H9 (cell line): Measurements from ENCODE around the gene CEP164. TPM values are rescaled to one million over a fixed set of nuclear protein-coding genes. Genes with fewer than 3 reads are reported as not detected.

Experiments
- DNase-seq: peaks from one replicate; pipeline ENCODE4 v3.0.0-alpha.2; 2017
- H2AFZ ChIP-seq: one replicate; pipeline ENCODE4 v1.6.1; 2013; ENCODE audit warnings: mild to moderate bottlenecking, low read length, control low read depth, moderate library complexity
- H2AK5ac ChIP-seq: 2 replicates; pipeline ENCODE4 v1.6.1; 2013; ENCODE audit warnings: low read length, control low read depth, mixed read lengths; ENCODE audit not compliant: insufficient read length
- H2BK120ac ChIP-seq: one replicate; pipeline ENCODE4 v1.6.1; 2013; ENCODE audit warnings: low read depth, mild to moderate bottlenecking, low read length, control low read depth, inconsistent platforms; ENCODE audit not compliant: poor library complexity, severe bottlenecking
- H2BK12ac ChIP-seq: 2 replicates; pipeline ENCODE4 v1.6.1; 2013; ENCODE audit warnings: low read length, control low read depth, mixed read lengths, low read depth; ENCODE audit not compliant: insufficient read length
- H2BK15ac ChIP-seq: 2 replicates; pipeline ENCODE4 v1.6.1; 2013; ENCODE audit warnings: low read depth, low read length, control low read depth
- H2BK20ac ChIP-seq: one replicate; pipeline ENCODE4 v1.6.1; 2013; ENCODE audit warnings: low read depth, mild to moderate bottlenecking, low read length, control low read depth, inconsistent platforms; ENCODE audit not compliant: poor library complexity, severe bottlenecking
- H2BK5ac ChIP-seq: 2 replicates; pipeline ENCODE4 v1.6.1; 2013; ENCODE audit warnings: low read length, control low read depth, mixed read lengths; ENCODE audit not compliant: insufficient read length
- H3K14ac ChIP-seq: 2 replicates; pipeline ENCODE4 v1.6.1; 2013; ENCODE audit warnings: low read length, control low read depth; ENCODE audit not compliant: insufficient read depth
- H3K18ac ChIP-seq: 2 replicates; pipeline ENCODE4 v1.6.1; 2013; ENCODE audit warnings: low read depth, mild to moderate bottlenecking, mixed read lengths, low read length, control low read depth; ENCODE audit not compliant: insufficient read length
- H3K23ac ChIP-seq: 2 replicates; pipeline ENCODE4 v1.6.1; 2013; ENCODE audit warnings: low read length, control low read depth, mixed read lengths, low read depth; ENCODE audit not compliant: insufficient read length
- H3K23me2 ChIP-seq: 2 replicates; pipeline ENCODE4 v1.6.1; 2013; ENCODE audit warnings: low read depth, mild to moderate bottlenecking, mixed read lengths, low read length, control low read depth; ENCODE audit not compliant: insufficient read length, poor library complexity, severe bottlenecking
- H3K27ac ChIP-seq: 2 replicates; pipeline ENCODE4 v1.5.1; 2013; ENCODE audit warnings: low read length, control low read depth, mixed read lengths, low read depth; ENCODE audit not compliant: insufficient read length
- H3K27me3 ChIP-seq: 2 replicates; pipeline ENCODE4 v1.6.1; 2013; ENCODE audit warnings: low read length, control low read depth, inconsistent platforms; ENCODE audit not compliant: insufficient read depth
- H3K4ac ChIP-seq: 2 replicates; pipeline ENCODE4 v1.6.1; 2013; ENCODE audit warnings: low read depth, mild to moderate bottlenecking, control low read depth, inconsistent platforms, low read length, moderate library complexity
- H3K4me1 ChIP-seq: 2 replicates; pipeline ENCODE4 v1.6.1; 2013; ENCODE audit warnings: low read length, control low read depth, inconsistent platforms; ENCODE audit not compliant: insufficient read depth
- H3K4me2 ChIP-seq: 2 replicates; pipeline ENCODE4 v1.6.1; 2013; ENCODE audit warnings: low read length, control low read depth, mixed read lengths; ENCODE audit not compliant: insufficient read length, insufficient read depth
- H3K56ac ChIP-seq: 2 replicates; pipeline ENCODE4 v1.6.1; 2013; ENCODE audit warnings: low read depth, mild to moderate bottlenecking, mixed read lengths, low read length, control low read depth; ENCODE audit not compliant: insufficient read length
- H3K79me1 ChIP-seq: 2 replicates; pipeline ENCODE4 v1.6.1; 2013; ENCODE audit warnings: low read depth, mild to moderate bottlenecking, moderate library complexity, low read length, control low read depth, inconsistent platforms; ENCODE audit not compliant: insufficient read depth, poor library complexity, severe bottlenecking
- H3K79me2 ChIP-seq: 2 replicates; pipeline ENCODE4 v1.6.1; 2013; ENCODE audit warnings: low read length, control low read depth, inconsistent platforms; ENCODE audit not compliant: insufficient read depth
- H3K9ac ChIP-seq: 2 replicates; pipeline ENCODE4 v1.6.1; 2013; ENCODE audit warnings: low read length, control low read depth, mixed read lengths; ENCODE audit not compliant: insufficient read length; ENCODE audit errors: extremely low read depth
- H3K9me3 ChIP-seq: one replicate; pipeline ENCODE4 v1.6.1; 2013; ENCODE audit warnings: low read depth, low read length, inconsistent platforms; ENCODE audit not compliant: control insufficient read depth
- H3T11ph ChIP-seq: one replicate; pipeline ENCODE4 v1.6.1; 2013; ENCODE audit warnings: mild to moderate bottlenecking, low read length, control low read depth, inconsistent platforms
- H4K20me1 ChIP-seq: one replicate; pipeline ENCODE4 v1.6.1; 2013; ENCODE audit not compliant: control insufficient read depth, insufficient read length, insufficient read depth
- H4K5ac ChIP-seq: 2 replicates; pipeline ENCODE4 v1.6.1; 2013; ENCODE audit warnings: low read depth, mild to moderate bottlenecking, mixed read lengths, low read length, control low read depth; ENCODE audit not compliant: insufficient read length
- H4K8ac ChIP-seq: replicated peaks from 2 replicates; pipeline ENCODE4 v1.6.1; 2013; ENCODE audit warnings: low read length, control low read depth, mixed read lengths, low read depth; ENCODE audit not compliant: insufficient read length
- H4K91ac ChIP-seq: 2 replicates; pipeline ENCODE4 v1.6.1; 2013; ENCODE audit warnings: low read depth, mild to moderate bottlenecking, moderate library complexity, mixed read lengths, low read length, control low read depth; ENCODE audit not compliant: insufficient read length
- H3K27ac Mint-ChIP-seq, 3 experiments: 2 replicates in 2 of 3; 3 replicates in 1 of 3; pipeline ENCODE4 v1.8.0; 2020 to 2021; ENCODE audit warnings: mixed read lengths in 3 of 3, mild to moderate bottlenecking in 1 of 3, moderate library complexity in 1 of 3
- H3K27me3 Mint-ChIP-seq: 2 replicates; pipeline ENCODE4 v1.8.0; 2021; ENCODE audit warnings: low read depth, mild to moderate bottlenecking, moderate library complexity, mixed read lengths
- H3K36me3 Mint-ChIP-seq, 3 experiments: 2 replicates in 2 of 3; 3 replicates in 1 of 3; pipeline ENCODE4 v1.8.0; 2020 to 2021; ENCODE audit warnings: low read depth in 3 of 3, mixed read lengths in 3 of 3; ENCODE audit not compliant: insufficient read depth in 1 of 3
- H3K4me1 Mint-ChIP-seq, 2 experiments: 2 replicates each; pipeline ENCODE4 v1.8.0; 2020; ENCODE audit warnings: mixed read lengths in 2 of 2
- H3K4me3 Mint-ChIP-seq, 2 experiments: 2 replicates in 1 of 2; 3 replicates in 1 of 2; pipeline ENCODE4 v1.8.0; 2020 to 2021; ENCODE audit warnings: mild to moderate bottlenecking in 2 of 2, mixed read lengths in 2 of 2, moderate library complexity in 1 of 2
- H3K9me3 Mint-ChIP-seq, 2 experiments: 2 replicates in 1 of 2; 3 replicates in 1 of 2; pipeline ENCODE4 v1.8.0; 2020; ENCODE audit warnings: mild to moderate bottlenecking in 2 of 2, mixed read lengths in 2 of 2, moderate library complexity in 1 of 2
- WGBS: extraction: QIAGEN DNeasy Blood & Tissue Kit; methylation state at CpG from one replicate; pipeline ENCODE4 v1.1.7; 2013; ENCODE audit warnings: missing lambda C conversion rate, low lambda C conversion rate, mixed read lengths; ENCODE audit not compliant: insufficient read length; ENCODE audit errors: extremely low coverage; 5-methylcytosine and 5-hydroxymethylcytosine counted together
- total RNA-seq: library from RNA; stranded (reverse); gene quantifications from 2 replicates; pipeline ENCODE4 v1.2.1, GENCODE V29; 2021
- TF ChIP-seq, protein P1 (sequence below): fragments of 200-600 bp; sonication (generic); conservative IDR thresholded peaks from 3 replicates; pipeline ENCODE4 v1.8.0; 2021; ENCODE audit warnings: antibody characterized with exemption, mild to moderate bottlenecking

CEP164 gene
- total RNA-seq, 1 experiment from 2014 or later = 24.9 TPM

DNA sequence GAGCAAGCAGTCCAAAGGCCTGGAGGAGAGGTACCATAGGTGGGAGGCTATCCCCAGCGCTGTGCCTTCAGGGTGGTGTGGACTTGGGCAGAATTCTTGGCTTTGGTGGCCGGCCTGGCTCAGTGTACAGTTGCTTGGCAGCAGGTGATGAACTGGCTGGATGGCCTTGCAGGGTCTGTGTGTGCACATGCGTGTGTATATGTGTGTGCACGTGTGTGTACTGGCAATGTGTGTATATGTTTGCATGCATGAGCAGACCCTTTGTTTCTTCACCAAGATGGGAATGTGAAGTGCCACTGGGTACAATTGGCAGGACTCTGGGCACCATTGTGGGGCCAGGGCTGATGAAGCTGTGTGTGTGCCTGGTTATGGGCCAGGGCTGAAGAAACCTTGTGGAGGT lies 53.0 kb downstream of the CEP164 start:
- H4K8ac ChIP-seq = no peak overlapping the region
- no peak overlapping the region for H3K4ac ChIP-seq
- no peak overlapping the region for H4K5ac ChIP-seq

More for the DNA sequence above, 53.0 kb downstream of the CEP164 start:
- no peak overlapping the region for H2BK5ac ChIP-seq
- peaks cover 2% of the 10 kb centered on the region for H4K20me1 ChIP-seq
- peaks cover 7 to 15% (median 12%) of the 10 kb centered on the region in 3 experiments; a peak in 6 of 7 replicates for H3K36me3 Mint-ChIP-seq
- no peak overlapping the region for H3K56ac ChIP-seq
- no peak overlapping the region for H3T11ph ChIP-seq
- no peak overlapping the region for H3K27ac ChIP-seq
- no peaks in the 10 kb centered on the region for H3K27me3 ChIP-seq
- H3K4me2 ChIP-seq = no peak overlapping the region
- no peaks in the 10 kb centered on the region for H3K79me1 ChIP-seq
- WGBS = no CpG with 5 or more reads among the region's 4 CpGs
- H3K4me3 Mint-ChIP-seq = no peak overlapping the region
- no peak overlapping the region for H3K23ac ChIP-seq
- H3K27me3 Mint-ChIP-seq = no peaks in the 10 kb centered on the region
- H2BK20ac ChIP-seq = no peak overlapping the region
- H2AFZ ChIP-seq = no peak overlapping the region
- no peaks in the 10 kb centered on the region for H3K79me2 ChIP-seq
- no peak overlapping the region for H3K9ac ChIP-seq
- H2BK15ac ChIP-seq = no peak overlapping the region
- no peak overlapping the region for H3K14ac ChIP-seq
- H3K18ac ChIP-seq = no peak overlapping the region
- no peak overlapping the region for H2BK12ac ChIP-seq
- no peak overlapping the region for H2BK120ac ChIP-seq
- H2AK5ac ChIP-seq = no peak overlapping the region
- no peaks in the 10 kb centered on the region for H3K9me3 ChIP-seq
- TF ChIP-seq, protein P1, sequence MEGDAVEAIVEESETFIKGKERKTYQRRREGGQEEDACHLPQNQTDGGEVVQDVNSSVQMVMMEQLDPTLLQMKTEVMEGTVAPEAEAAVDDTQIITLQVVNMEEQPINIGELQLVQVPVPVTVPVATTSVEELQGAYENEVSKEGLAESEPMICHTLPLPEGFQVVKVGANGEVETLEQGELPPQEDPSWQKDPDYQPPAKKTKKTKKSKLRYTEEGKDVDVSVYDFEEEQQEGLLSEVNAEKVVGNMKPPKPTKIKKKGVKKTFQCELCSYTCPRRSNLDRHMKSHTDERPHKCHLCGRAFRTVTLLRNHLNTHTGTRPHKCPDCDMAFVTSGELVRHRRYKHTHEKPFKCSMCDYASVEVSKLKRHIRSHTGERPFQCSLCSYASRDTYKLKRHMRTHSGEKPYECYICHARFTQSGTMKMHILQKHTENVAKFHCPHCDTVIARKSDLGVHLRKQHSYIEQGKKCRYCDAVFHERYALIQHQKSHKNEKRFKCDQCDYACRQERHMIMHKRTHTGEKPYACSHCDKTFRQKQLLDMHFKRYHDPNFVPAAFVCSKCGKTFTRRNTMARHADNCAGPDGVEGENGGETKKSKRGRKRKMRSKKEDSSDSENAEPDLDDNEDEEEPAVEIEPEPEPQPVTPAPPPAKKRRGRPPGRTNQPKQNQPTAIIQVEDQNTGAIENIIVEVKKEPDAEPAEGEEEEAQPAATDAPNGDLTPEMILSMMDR = no peak
- H3K23me2 ChIP-seq = no peaks in the 10 kb centered on the region
- no peaks in the 10 kb centered on the region; the same call in 1 of the 2 replicates for H3K4me1 ChIP-seq
- H3K4me1 Mint-ChIP-seq = peaks cover 11 to 14% of the 10 kb centered on the region in 2 experiments
- H3K9me3 Mint-ChIP-seq = no peaks in the 10 kb centered on the region
- no peak for DNase-seq
- no peak overlapping the region for H4K91ac ChIP-seq
- no peak overlapping the region for H3K27ac Mint-ChIP-seq
